GM19468 (cell line): ENCODE measurements around the gene IMP4.

Experiments used
- ATAC-seq: cut with Tn5 transposase; IDR thresholded peaks from one replicate; pipeline ENCODE4 v1.9.1; 2021; ENCODE audit warnings: mild to moderate bottlenecking, moderate library complexity, moderate number of reproducible peaks; ENCODE audit not compliant: unreplicated experiment; ENCODE audit errors: extremely low read depth

Gene IMP4

DNA sequence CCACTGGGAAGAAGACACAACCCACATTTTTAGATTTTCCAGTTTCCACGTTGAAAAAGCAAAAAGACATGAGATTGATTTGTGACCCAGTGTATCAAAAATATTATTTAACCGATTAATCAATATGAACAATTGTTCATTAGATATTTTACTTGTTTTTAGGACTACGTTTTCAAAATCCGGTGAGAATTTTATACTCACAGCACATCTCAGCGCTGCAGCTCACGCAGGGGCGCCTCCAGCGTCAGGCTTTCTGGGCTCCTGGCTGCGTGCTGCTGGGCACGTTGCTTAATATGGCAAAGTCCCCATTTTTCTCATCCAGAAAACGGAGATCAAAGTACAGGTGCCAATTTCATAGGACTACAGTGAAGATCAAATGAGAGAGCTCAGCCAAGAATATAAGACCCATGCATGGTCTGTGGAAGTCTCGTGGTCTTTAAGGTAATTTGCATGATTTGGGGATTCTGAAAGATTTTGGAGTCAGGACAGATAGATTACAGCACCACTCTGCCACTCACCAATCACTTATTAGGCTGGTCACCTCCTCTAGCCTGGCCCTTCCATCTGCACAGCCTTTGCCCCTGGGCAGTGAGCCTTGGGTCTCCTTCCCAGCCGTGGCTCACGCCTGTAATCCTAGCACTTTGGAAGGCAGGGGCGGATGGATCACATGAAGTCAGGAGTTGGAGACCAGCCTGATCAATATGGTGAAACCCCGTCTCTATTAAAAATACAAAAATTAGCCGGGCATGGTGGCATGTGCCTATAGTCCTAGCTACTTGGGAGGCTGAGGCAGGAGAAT, 49.4 kb downstream of the IMP4 start:
- no peak for ATAC-seq

DNA sequence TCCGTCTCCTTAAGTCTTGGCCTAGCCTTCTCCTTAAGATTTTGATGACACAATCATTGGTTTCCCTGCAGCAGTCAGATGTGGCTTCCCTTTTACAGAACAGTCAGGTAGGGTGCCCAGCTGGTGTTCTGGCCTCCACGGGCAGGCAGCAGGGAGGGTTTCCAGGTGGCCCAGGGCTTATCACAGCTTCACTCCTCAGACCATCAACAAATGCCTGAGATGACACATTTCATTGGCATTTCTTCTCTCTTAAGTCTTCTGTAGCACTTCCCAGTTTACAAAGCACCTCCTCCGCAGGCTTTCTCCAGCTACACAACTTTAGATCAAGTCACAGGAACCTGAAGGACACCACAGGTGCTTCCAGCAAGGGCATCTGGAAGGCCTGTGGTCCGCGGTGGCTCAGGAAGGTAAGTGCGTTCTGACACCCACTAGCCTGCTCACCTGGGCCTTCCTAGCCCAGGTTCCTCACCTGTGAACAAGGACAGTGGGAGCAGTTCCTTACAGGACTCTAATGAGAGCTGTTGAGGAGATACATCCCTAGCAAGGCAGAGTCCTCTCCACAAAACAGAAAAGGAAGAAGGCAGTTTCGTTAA, 50.7 kb downstream of the IMP4 start:
- ATAC-seq = no peak
